Muscle of leg (tissue), 16 donors: ENCODE measurements around the gene TSPAN12. TPM values are rescaled to one million over a fixed set of nuclear protein-coding genes. Genes with fewer than 3 reads are reported as not detected.
"Not testable (repeated sequence)": the region's sequence is repeated elsewhere in the genome, so short reads cannot be mapped to it uniquely, and the experiment has no call there.

ENCODE experiments used
- DNase-seq: peaks from one replicate; pipeline ENCODE4 v3.0.0; 2013
- H3K27ac ChIP-seq: one replicate; pipeline ENCODE4 v1.5.1; 2013; ENCODE audit warnings: mild to moderate bottlenecking, low read length, control low read depth
- H3K27me3 ChIP-seq: one replicate; pipeline ENCODE4 v1.6.1; 2013; ENCODE audit warnings: low read length; ENCODE audit not compliant: control insufficient read depth, insufficient read depth
- H3K36me3 ChIP-seq: one replicate; pipeline ENCODE4 v1.6.1; 2013; ENCODE audit warnings: low read length; ENCODE audit not compliant: control insufficient read depth, insufficient read depth
- H3K4me1 ChIP-seq: one replicate; pipeline ENCODE4 v1.6.1; 2013; ENCODE audit warnings: low read length; ENCODE audit not compliant: control insufficient read depth, insufficient read depth
- H3K4me3 ChIP-seq: one replicate; pipeline ENCODE4 v1.5.1; 2013; ENCODE audit warnings: low read length, control low read depth
- H3K9me3 ChIP-seq: replicated peaks from 2 replicates; pipeline ENCODE4 v1.6.1; 2013; ENCODE audit warnings: low read depth, low read length; ENCODE audit not compliant: control insufficient read depth
- WGBS: methylation state at CpG from one replicate; pipeline ENCODE4 v1.1.5; 2013; ENCODE audit warnings: missing lambda C conversion rate; ENCODE audit not compliant: insufficient coverage; 5-methylcytosine and 5-hydroxymethylcytosine counted together
- long read RNA-seq, 11 donors: transcript quantifications; one replicate each; lab custom pipeline, GENCODE V29; 2026
- polyA plus RNA-seq, 8 donors: library from polyadenylated mRNA; unstranded; fragments of 120-200 nt; gene quantifications; one replicate each; pipeline versions ENCODE4 v1.2.1 to v1.2.3, GENCODE V29; 2013; ENCODE audit warnings: inconsistent platforms in 1 of 8, low replicate concordance in 1 of 8; ENCODE audit not compliant: insufficient read length in 8 of 8, insufficient read depth in 1 of 8
- total RNA-seq: library from RNA; stranded (reverse); fragments of 120-200 nt; gene quantifications from one replicate; pipeline ENCODE4 v1.2.4, GENCODE V29; 2013

The TSPAN12 gene
- total RNA-seq = 46.0 TPM
- 10 to 100 TPM; 57.1 to 82.6 (median 73.9) TPM for polyA plus RNA-seq
- long read RNA-seq, donor 1, transcript TSPAN12-201 (8 exons, 2,798 nt) = major isoform, 12 of 12 reads
- long read RNA-seq, donor 1, partial matches to known transcripts = 0 of 12 reads
- long read RNA-seq, donor 1, other reads (novel, unspliced or antisense) = 0 of 12 reads
- long read RNA-seq, donor 2 = 0 reads
- long read RNA-seq, donor 3, transcript TSPAN12-201 (8 exons, 2,798 nt) = major isoform, 33 of 78 reads
- long read RNA-seq, donor 3, partial matches to known transcripts = 44 of 78 reads
- long read RNA-seq, donor 3, other reads (novel, unspliced or antisense) = 0 of 78 reads
- long read RNA-seq, donor 4, transcript TSPAN12-201 (8 exons, 2,798 nt) = major isoform, 16 of 16 reads
- long read RNA-seq, donor 4, partial matches to known transcripts = 0 of 16 reads
- long read RNA-seq, donor 4, other reads (novel, unspliced or antisense) = 0 of 16 reads
- long read RNA-seq, donor 5, transcript TSPAN12-201 (8 exons, 2,798 nt) = major isoform, 60 of 85 reads
- long read RNA-seq, donor 5, partial matches to known transcripts = 13 of 85 reads
- long read RNA-seq, donor 5, other reads (novel, unspliced or antisense) = 12 of 85 reads
- long read RNA-seq, donor 6, transcript TSPAN12-201 (8 exons, 2,798 nt) = major isoform, 34 of 44 reads
- long read RNA-seq, donor 6, partial matches to known transcripts = 0 of 44 reads
- long read RNA-seq, donor 6, other reads (novel, unspliced or antisense) = 10 of 44 reads
- long read RNA-seq, donor 7, transcript TSPAN12-201 (8 exons, 2,798 nt) = major isoform, 32 of 39 reads
- long read RNA-seq, donor 7, partial matches to known transcripts = 5 of 39 reads
- long read RNA-seq, donor 7, other reads (novel, unspliced or antisense) = 0 of 39 reads
- long read RNA-seq, donor 8, transcript TSPAN12-201 (8 exons, 2,798 nt) = major isoform, 13 of 14 reads
- long read RNA-seq, donor 8, partial matches to known transcripts = 0 of 14 reads
- long read RNA-seq, donor 8, other reads (novel, unspliced or antisense) = 0 of 14 reads
- long read RNA-seq, donor 9, transcript TSPAN12-201 (8 exons, 2,798 nt) = major isoform, 9 of 9 reads
- long read RNA-seq, donor 9, partial matches to known transcripts = 0 of 9 reads
- long read RNA-seq, donor 9, other reads (novel, unspliced or antisense) = 0 of 9 reads
- long read RNA-seq, donor 10, transcript TSPAN12-201 (8 exons, 2,798 nt) = major isoform, 25 of 25 reads
- long read RNA-seq, donor 10, partial matches to known transcripts = 0 of 25 reads
- long read RNA-seq, donor 10, other reads (novel, unspliced or antisense) = 0 of 25 reads
- long read RNA-seq, donor 11, transcript TSPAN12-201 (8 exons, 2,798 nt) = major isoform, 13 of 13 reads
- long read RNA-seq, donor 11, partial matches to known transcripts = 0 of 13 reads
- long read RNA-seq, donor 11, other reads (novel, unspliced or antisense) = 0 of 13 reads

- under 1% methylated on average over 60 of the region's 71 CpGs for WGBS
- Histone ChIP-seq H3K27ac (peak within 1 kb of the TSS; percentile 96), H3K9me3 (no peaks in the 10 kb centered on the region), H3K4me1 (peaks cover 9% of the 10 kb centered on the region), H3K4me3 (peak within 1 kb of the TSS; percentile 73), H3K36me3 (no peaks in the 10 kb centered on the region), H3K27me3 (no peaks in the 10 kb centered on the region)
- DNase-seq = peak; percentile 93
These were observed at the start of gene TSPAN12 for GRCh38 chr7:120857588-120858573. Gene TSPAN12 (minus strand): TSS chr7:120858144. CDS start chr7:120856763, 1,381 bp downstream.

GRCh38 chr7:120898715-120899499, 41.0 kb upstream of the TSPAN12 start:
- H3K4me3 ChIP-seq = no peak overlapping the region
- no peaks in the 10 kb centered on the region for H3K36me3 ChIP-seq
- no peaks in the 10 kb centered on the region for H3K4me1 ChIP-seq
- H3K27me3 ChIP-seq = no peaks in the 10 kb centered on the region
- peaks cover 4% of the 10 kb centered on the region for H3K9me3 ChIP-seq
- H3K27ac ChIP-seq = no peak overlapping the region
- no CpG with 5 or more reads among the region's 4 CpGs for WGBS
- no peak for DNase-seq

GRCh38 chr7:120895253-120895652, 37.3 kb upstream of the TSPAN12 start:
- WGBS = 88% methylated on average over 3 of the region's 3 CpGs
- H3K27me3 ChIP-seq, H3K36me3 ChIP-seq, H3K4me3 ChIP-seq, H3K4me1 ChIP-seq, DNase-seq, H3K27ac ChIP-seq: not testable (repeated sequence)
- H3K9me3 ChIP-seq = peaks cover 15% of the 10 kb centered on the region

- DNase-seq, H3K36me3 ChIP-seq, H3K27me3 ChIP-seq, H3K4me1 ChIP-seq, H3K27ac ChIP-seq, H3K9me3 ChIP-seq, H3K4me3 ChIP-seq: not testable (repeated sequence)
- WGBS = 78% methylated on average over 3 of the region's 4 CpGs
These were observed 27.7 kb upstream of the TSPAN12 start for GRCh38 chr7:120885602-120886001.

GRCh38 chr7:120877701-120878100, 19.8 kb upstream of the TSPAN12 start:
- peak overlapping the region; percentile 64 for H3K27ac ChIP-seq
- no peaks in the 10 kb centered on the region for H3K27me3 ChIP-seq
- no peak overlapping the region for H3K4me3 ChIP-seq
- WGBS = 78% methylated on average over 1 of the region's 4 CpGs
- no peaks in the 10 kb centered on the region for H3K9me3 ChIP-seq
- H3K36me3 ChIP-seq = no peaks in the 10 kb centered on the region
- peak; percentile 36 for DNase-seq
- peaks cover 2% of the 10 kb centered on the region for H3K4me1 ChIP-seq

GRCh38 chr7:120876922-120877321, 19.0 kb upstream of the TSPAN12 start:
- Histone ChIP-seq H3K27me3 (no peaks in the 10 kb centered on the region), H3K9me3 (no peaks in the 10 kb centered on the region), H3K36me3 (no peaks in the 10 kb centered on the region), H3K27ac (no peak overlapping the region), H3K4me3 (no peak overlapping the region), H3K4me1 (peaks cover 2% of the 10 kb centered on the region)
- WGBS = no CpG with 5 or more reads among the region's 2 CpGs
- DNase-seq = no peak

- peaks cover 2% of the 10 kb centered on the region for H3K4me1 ChIP-seq
- WGBS = no CpG with 5 or more reads among the region's 3 CpGs
These were observed 16.8 kb upstream of the TSPAN12 start for GRCh38 chr7:120874722-120875121.

GRCh38 chr7:120874016-120874415, 16.1 kb upstream of the TSPAN12 start:
- Histone ChIP-seq H3K27ac (no peak overlapping the region), H3K36me3 (no peaks in the 10 kb centered on the region), H3K27me3 (no peaks in the 10 kb centered on the region), H3K4me3 (no peak overlapping the region), H3K4me1 (peaks cover 2% of the 10 kb centered on the region), H3K9me3 (no peaks in the 10 kb centered on the region)
- WGBS = 89% methylated on average over 1 of the region's 1 CpG
- no peak for DNase-seq

More at GRCh38 chr7:120874722-120875121, 16.8 kb upstream of the TSPAN12 start:
- H3K9me3 ChIP-seq = no peaks in the 10 kb centered on the region
- no peak for DNase-seq
- no peak overlapping the region for H3K4me3 ChIP-seq
- no peaks in the 10 kb centered on the region for H3K27me3 ChIP-seq
- H3K36me3 ChIP-seq = no peaks in the 10 kb centered on the region
- no peak overlapping the region for H3K27ac ChIP-seq
